ENCODE data around the gene SEMA4D.

The SEMA4D gene

GRCh38 chr9:89536145-89536574, 38.2 kb upstream of the SEMA4D start:
- H3K4me1 Mint-ChIP-seq, result peaks cover 50% of the 10 kb centered on the region
- no peaks in the 10 kb centered on the region for H3K36me3 Mint-ChIP-seq (ENCODE audit: low read depth)
- DNase-seq, result no peak
- no peak overlapping the region for H3K27ac Mint-ChIP-seq
- peaks cover 6% of the 10 kb centered on the region for H3K9me3 Mint-ChIP-seq
- no peak overlapping the region for H3K4me3 Mint-ChIP-seq
- peaks cover 3% of the 10 kb centered on the region for H3K27me3 Mint-ChIP-seq (ENCODE audit: low read depth, poor library complexity)
- no peak for TF ChIP-seq CTCF (IDR thresholded peaks at IDR 0.05)

DNA sequence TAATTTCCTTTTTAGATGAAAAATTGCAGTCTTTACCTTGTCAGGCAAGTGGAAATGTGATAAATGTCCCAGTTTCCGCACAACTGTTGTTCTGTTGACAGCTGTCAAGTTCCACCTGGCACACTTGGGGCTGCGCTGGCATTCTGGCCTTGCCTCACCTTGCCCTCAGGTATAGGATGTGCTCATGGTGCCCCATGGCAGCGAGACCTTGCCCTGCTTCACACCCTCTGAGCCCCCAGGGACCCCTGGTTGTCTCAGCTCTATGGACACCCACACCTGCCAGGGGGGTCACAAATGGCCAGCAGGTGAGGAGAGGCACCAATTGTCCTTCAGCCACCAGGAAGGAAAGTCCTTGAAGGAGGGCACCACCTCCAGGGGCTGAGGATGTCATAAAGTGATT, 37.5 kb upstream of the SEMA4D start:
- TF ChIP-seq CTCF (IDR thresholded peaks at IDR 0.05), result no peak
- no peak overlapping the region for H3K4me3 Mint-ChIP-seq
- peaks cover 13% of the 10 kb centered on the region for H3K9me3 Mint-ChIP-seq
- DNase-seq, result no peak
- H3K27me3 Mint-ChIP-seq (ENCODE audit: low read depth, poor library complexity), result peaks cover 3% of the 10 kb centered on the region
- peaks cover 49% of the 10 kb centered on the region for H3K4me1 Mint-ChIP-seq
- no peak overlapping the region for H3K27ac Mint-ChIP-seq
- no peaks in the 10 kb centered on the region for H3K36me3 Mint-ChIP-seq (ENCODE audit: low read depth)

DNA sequence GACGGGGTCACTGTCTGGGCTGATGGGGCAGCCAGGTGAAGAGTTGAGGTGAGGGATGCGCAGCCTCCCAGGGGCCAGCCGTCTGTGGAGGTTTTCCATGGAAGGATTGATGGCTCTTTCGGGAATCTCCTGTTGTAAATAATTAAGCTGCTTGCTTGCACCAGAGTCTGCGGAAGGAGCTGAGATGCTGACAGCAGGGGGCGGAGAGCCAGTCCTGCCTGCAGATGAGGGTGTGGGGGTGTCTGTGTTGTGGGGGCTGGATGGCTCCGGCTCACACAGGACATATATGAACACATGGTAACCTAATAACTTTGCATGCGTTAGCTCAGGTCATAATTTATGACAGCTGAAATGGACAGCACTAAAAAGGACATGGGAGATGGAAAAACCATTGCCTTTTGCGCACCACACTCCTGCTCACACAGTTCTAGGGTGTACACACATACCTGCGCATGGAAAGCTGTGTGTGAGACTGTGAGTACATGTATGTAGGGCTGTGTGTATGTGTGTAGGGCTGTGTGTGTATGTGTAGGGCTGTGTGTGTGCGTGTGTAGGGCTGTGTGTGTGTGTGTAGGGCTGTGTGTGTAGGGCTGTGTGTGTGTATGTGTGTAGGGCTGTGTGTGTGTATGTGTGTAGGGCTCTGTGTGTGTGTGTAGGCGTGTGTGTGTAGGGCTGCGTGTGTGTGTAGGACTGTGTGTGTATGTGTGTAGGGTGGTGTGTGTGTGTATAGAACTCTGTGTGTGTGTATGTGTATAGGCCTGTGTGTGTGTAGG, 36.8 kb upstream of the SEMA4D start:
- peak overlapping the region; percentile 14 for H3K27ac Mint-ChIP-seq

DNA sequence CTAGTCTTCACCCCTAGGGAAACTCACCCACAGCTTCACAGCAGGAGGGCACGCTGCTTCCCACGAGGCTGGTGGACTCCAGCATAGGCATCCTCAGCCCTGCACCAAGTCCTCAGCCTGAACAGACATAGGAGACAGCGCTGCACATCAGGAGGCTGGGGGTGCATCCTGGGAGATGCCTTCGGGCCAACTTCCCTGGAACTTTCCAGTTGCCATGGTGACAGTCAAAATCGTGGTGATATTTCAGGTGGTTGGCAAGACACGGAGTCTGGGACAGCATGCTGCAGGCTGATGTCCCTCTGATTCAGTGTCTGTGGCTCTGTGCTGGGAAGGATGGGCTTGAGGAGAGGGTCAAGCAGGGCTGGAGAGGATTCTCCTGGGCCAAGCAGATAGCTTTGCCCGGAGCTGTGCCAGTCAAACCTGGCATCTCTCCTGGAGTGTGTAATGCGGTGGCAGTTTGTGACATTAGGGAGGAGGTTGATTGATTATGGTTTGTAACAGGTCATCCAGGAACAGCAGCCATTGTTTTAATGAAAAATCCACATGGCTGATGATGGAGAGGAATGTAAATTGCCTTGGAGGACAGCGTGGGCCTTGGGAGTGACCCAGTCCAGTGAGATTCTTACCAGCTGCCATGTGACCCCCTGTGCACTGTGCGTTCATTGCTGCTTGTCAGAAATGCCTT, 35.6 kb upstream of the SEMA4D start:
- peaks cover 40% of the 10 kb centered on the region for H3K4me1 Mint-ChIP-seq
- peaks cover 3% of the 10 kb centered on the region for H3K27me3 Mint-ChIP-seq (ENCODE audit: low read depth, poor library complexity)
- H3K4me3 Mint-ChIP-seq, result no peak overlapping the region
- H3K36me3 Mint-ChIP-seq (ENCODE audit: low read depth), result no peaks in the 10 kb centered on the region
- no peak for DNase-seq
- TF ChIP-seq CTCF (IDR thresholded peaks at IDR 0.05), result no peak
- H3K27ac Mint-ChIP-seq, result peak overlapping the region; percentile 53
- peaks cover 22% of the 10 kb centered on the region for H3K9me3 Mint-ChIP-seq

More for the DNA sequence above, 36.8 kb upstream of the SEMA4D start:
- peak overlapping the region; percentile 22 for H3K4me3 Mint-ChIP-seq
- H3K36me3 Mint-ChIP-seq (ENCODE audit: low read depth), result no peaks in the 10 kb centered on the region
- peak; percentile 42 for DNase-seq
- H3K4me1 Mint-ChIP-seq, result peaks cover 48% of the 10 kb centered on the region
- no peak for TF ChIP-seq CTCF (IDR thresholded peaks at IDR 0.05)
- peaks cover 18% of the 10 kb centered on the region for H3K9me3 Mint-ChIP-seq
- H3K27me3 Mint-ChIP-seq (ENCODE audit: low read depth, poor library complexity), result peaks cover 3% of the 10 kb centered on the region

DNA sequence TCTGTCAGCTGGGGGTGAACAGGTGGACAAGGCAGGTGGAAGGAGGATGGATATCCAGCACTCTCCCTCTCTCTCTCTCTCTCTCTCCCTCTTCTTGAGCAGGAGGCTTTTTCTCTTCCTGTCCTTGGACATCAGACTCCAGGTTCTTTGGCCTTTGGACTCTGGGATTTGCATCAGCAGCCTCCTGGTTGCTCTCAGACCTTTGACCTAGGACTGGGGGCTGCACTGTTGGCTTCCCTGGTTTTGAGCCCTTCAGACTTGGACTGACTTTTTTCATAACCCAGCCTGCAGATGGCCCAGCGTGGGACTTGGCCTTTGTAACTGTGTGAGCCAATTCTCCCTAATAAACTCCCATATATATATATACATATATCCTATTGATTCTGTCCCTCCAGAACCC, 35.0 kb upstream of the SEMA4D start:
- H3K36me3 Mint-ChIP-seq (ENCODE audit: low read depth), result no peaks in the 10 kb centered on the region
- no peak for DNase-seq
- H3K4me3 Mint-ChIP-seq, result no peak overlapping the region
- TF ChIP-seq CTCF (IDR thresholded peaks at IDR 0.05), result no peak
- peak overlapping the region; percentile 53 for H3K27ac Mint-ChIP-seq
- H3K9me3 Mint-ChIP-seq, result peaks cover 28% of the 10 kb centered on the region
- peaks cover 42% of the 10 kb centered on the region for H3K4me1 Mint-ChIP-seq
- H3K27me3 Mint-ChIP-seq (ENCODE audit: low read depth, poor library complexity), result peaks cover 3% of the 10 kb centered on the region

Measured in nephron progenitor cell (in vitro differentiated cells).